Measurements from ENCODE around the gene OR6V1. TPM values are rescaled to one million over a fixed set of nuclear protein-coding genes. Genes with fewer than 3 reads are reported as not detected.

Gene OR6V1
- total RNA-seq, 4 donors from 2014 or later, result not detected

GRCh38 chr7:143043391-143043790 is 8.8 kb upstream of the OR6V1 start:
- no peak for DNase-seq (ENCODE audit: extremely low spot score)
- Histone ChIP-seq H3K36me3 (no peaks in the 10 kb centered on the region), H3K27ac (replicated peaks in 1 of 4) (no peak overlapping the region), H3K4me1 (peaks cover 0 to 2% (median 0%) of the 10 kb centered on the region in 4 donors), H3K27me3 (no peaks in the 10 kb centered on the region), H3K4me3 (no peak overlapping the region), H3K9me3 (no peaks in the 10 kb centered on the region)
- WGBS, result 40% methylated on average over 2 of the region's 2 CpGs
- TF ChIP-seq POLR2A (IDR thresholded peaks at IDR 0.05; ENCODE audit: low read depth), result no peak
- TF ChIP-seq POLR2AphosphoS5 (IDR thresholded peaks at IDR 0.05), result no peak
- no peak for TF ChIP-seq EP300 (IDR thresholded peaks at IDR 0.05)
- TF ChIP-seq, protein P1, sequence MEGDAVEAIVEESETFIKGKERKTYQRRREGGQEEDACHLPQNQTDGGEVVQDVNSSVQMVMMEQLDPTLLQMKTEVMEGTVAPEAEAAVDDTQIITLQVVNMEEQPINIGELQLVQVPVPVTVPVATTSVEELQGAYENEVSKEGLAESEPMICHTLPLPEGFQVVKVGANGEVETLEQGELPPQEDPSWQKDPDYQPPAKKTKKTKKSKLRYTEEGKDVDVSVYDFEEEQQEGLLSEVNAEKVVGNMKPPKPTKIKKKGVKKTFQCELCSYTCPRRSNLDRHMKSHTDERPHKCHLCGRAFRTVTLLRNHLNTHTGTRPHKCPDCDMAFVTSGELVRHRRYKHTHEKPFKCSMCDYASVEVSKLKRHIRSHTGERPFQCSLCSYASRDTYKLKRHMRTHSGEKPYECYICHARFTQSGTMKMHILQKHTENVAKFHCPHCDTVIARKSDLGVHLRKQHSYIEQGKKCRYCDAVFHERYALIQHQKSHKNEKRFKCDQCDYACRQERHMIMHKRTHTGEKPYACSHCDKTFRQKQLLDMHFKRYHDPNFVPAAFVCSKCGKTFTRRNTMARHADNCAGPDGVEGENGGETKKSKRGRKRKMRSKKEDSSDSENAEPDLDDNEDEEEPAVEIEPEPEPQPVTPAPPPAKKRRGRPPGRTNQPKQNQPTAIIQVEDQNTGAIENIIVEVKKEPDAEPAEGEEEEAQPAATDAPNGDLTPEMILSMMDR (IDR thresholded peaks at IDR 0.05), result no peak
- intact Hi-C loops (cut with DNase I), result no loop called here

DNA sequence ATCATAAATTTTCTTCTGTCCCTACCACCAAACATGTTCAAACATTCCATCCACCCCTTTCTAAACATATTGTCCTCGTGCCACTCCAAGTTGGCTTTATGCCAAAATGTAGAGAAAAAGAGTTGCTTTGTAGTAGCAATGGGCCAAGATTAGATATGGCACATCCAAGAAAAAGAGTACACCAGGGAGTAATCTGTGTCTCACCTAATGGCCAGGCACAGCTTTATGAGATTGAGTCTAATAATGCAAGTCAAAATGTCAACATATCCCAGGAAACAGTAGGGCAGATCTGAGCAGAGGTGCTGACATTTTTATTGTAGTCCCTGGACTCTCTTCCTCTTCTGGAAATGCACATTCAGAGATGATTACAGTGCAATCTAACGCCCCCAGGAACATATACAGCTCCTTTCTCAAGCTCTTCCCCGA is 5.7 kb upstream of the OR6V1 start:
- no peak for TF ChIP-seq EP300 (IDR thresholded peaks at IDR 0.05)
- TF ChIP-seq POLR2A (IDR thresholded peaks at IDR 0.05; ENCODE audit: low read depth), result no peak
- TF ChIP-seq, protein P1 (IDR thresholded peaks at IDR 0.05), result no peak
- TF ChIP-seq POLR2AphosphoS5 (IDR thresholded peaks at IDR 0.05), result no peak
- Histone ChIP-seq H3K9me3 (no peaks in the 10 kb centered on the region), H3K36me3 (no peaks in the 10 kb centered on the region), H3K27me3 (no peaks in the 10 kb centered on the region), H3K27ac (replicated peaks in 1 of 4) (no peak overlapping the region), H3K4me3 (no peak overlapping the region), H3K4me1 (peaks cover 0 to 6% (median 1%) of the 10 kb centered on the region in 4 donors)
- WGBS, result 51% methylated on average over 3 of the region's 3 CpGs
- intact Hi-C loops (cut with DNase I), result no loop called here
- DNase-seq (ENCODE audit: extremely low spot score), result no peak

DNA sequence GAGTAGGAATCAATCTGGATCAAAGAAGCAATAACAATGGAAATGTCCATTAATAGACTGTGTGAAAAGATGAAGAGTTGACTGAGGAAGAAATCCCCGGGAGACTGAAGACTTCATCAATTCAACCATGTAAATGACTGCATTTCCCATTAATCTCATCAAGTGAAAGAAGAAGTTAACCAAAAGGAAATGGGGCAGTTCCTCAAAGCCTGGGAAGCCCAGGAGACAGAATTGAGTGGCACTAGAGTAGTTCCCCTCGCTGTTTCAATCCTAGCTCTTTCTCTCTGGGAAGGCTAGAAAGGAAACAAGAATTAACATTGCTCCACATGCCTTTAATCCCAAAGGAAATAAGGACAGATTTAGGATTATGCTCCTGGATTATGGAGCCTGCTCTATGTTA is 4.8 kb upstream of the OR6V1 start:
- H3K27ac ChIP-seq (replicated peaks in 1 of 4), result no peak overlapping the region
- DNase-seq (ENCODE audit: extremely low spot score), result no peak
- intact Hi-C loops (cut with DNase I), result no loop called here
- H3K9me3 ChIP-seq, result no peaks in the 10 kb centered on the region
- WGBS, result 58% methylated on average over 2 of the region's 2 CpGs
- peaks cover 0 to 6% (median 1%) of the 10 kb centered on the region in 4 donors for H3K4me1 ChIP-seq
- TF ChIP-seq POLR2AphosphoS5 (IDR thresholded peaks at IDR 0.05) (no peak), EP300 (IDR thresholded peaks at IDR 0.05) (no peak), POLR2A (IDR thresholded peaks at IDR 0.05; ENCODE audit: low read depth) (no peak)
- TF ChIP-seq, protein P1 (IDR thresholded peaks at IDR 0.05), result no peak
- no peak overlapping the region for H3K4me3 ChIP-seq
- no peaks in the 10 kb centered on the region for H3K36me3 ChIP-seq
- no peaks in the 10 kb centered on the region for H3K27me3 ChIP-seq

GRCh38 chr7:143048827-143049226 is 3.3 kb upstream of the OR6V1 start:
- H3K36me3 ChIP-seq, result no peaks in the 10 kb centered on the region
- peaks cover 0 to 6% (median 1%) of the 10 kb centered on the region in 4 donors for H3K4me1 ChIP-seq
- no peaks in the 10 kb centered on the region for H3K9me3 ChIP-seq
- DNase-seq (ENCODE audit: extremely low spot score), result no peak
- H3K4me3 ChIP-seq, result no peak overlapping the region
- intact Hi-C loops (cut with DNase I), result no loop called here
- TF ChIP-seq EP300 (IDR thresholded peaks at IDR 0.05) (no peak), POLR2AphosphoS5 (IDR thresholded peaks at IDR 0.05) (no peak), POLR2A (IDR thresholded peaks at IDR 0.05; ENCODE audit: low read depth) (no peak)
- TF ChIP-seq, protein P1 (IDR thresholded peaks at IDR 0.05), result no peak
- H3K27me3 ChIP-seq, result no peaks in the 10 kb centered on the region
- peak overlapping the region in 1 of 4 donors; percentile 30 for H3K27ac ChIP-seq (replicated peaks in 1 of 4)

DNA sequence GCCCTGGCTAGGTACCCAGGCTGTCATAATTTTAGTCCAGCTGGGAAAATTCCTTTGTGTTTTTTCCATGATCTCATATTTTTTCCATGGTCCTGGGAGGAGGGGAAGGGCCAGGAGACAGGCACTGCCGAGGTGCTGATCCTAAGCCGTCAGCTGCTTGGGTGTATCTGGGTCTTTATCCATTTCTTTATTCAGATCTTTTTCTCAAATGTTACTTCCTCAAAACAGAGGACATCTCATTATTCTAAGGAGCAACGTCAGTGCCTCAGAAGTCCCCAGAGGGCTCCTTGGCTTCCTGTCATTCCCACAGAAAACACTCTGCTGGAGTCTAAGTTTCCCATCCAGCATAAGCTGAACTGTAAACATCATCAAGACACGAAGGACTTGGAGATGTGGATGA is 2.8 kb upstream of the OR6V1 start:
- Histone ChIP-seq H3K4me3 (no peak overlapping the region), H3K4me1 (peaks cover 0 to 6% (median 1%) of the 10 kb centered on the region in 4 donors), H3K27me3 (no peaks in the 10 kb centered on the region), H3K27ac (replicated peaks in 1 of 4) (peak overlapping the region in 1 of 4 donors; percentile 30), H3K9me3 (no peaks in the 10 kb centered on the region), H3K36me3 (no peaks in the 10 kb centered on the region)
- no peak for DNase-seq (ENCODE audit: extremely low spot score)
- WGBS, result 29% methylated on average over 4 of the region's 4 CpGs
- no peak for TF ChIP-seq POLR2A (IDR thresholded peaks at IDR 0.05; ENCODE audit: low read depth)
- intact Hi-C loops (cut with DNase I), result no loop called here

Measured in esophagus muscularis mucosa (tissue), 4 donors.